Endodermal cell (in vitro differentiated cells): ENCODE data around the gene GSAP. TPM values are rescaled to one million over a fixed set of nuclear protein-coding genes. Genes with fewer than 3 reads are reported as not detected.

Source experiments
- DNase-seq: peaks from one replicate; pipeline ENCODE4 v3.0.0-alpha.2; 2017
- H3K27ac ChIP-seq: 2 replicates; pipeline ENCODE4 v1.5.1; 2013; ENCODE audit warnings: mild to moderate bottlenecking, low read depth, low read length, moderate library complexity
- H3K27me3 ChIP-seq: 2 replicates; pipeline ENCODE4 v1.6.1; 2013; ENCODE audit warnings: mild to moderate bottlenecking, low read length, moderate library complexity; ENCODE audit not compliant: insufficient read depth, control insufficient read depth, poor library complexity, severe bottlenecking
- H3K36me3 ChIP-seq: 2 replicates; pipeline ENCODE4 v1.7.0; 2013; ENCODE audit warnings: mild to moderate bottlenecking, low read length, moderate library complexity; ENCODE audit not compliant: control insufficient read depth, insufficient read depth
- H3K4me1 ChIP-seq: one replicate; pipeline ENCODE4 v1.7.0; 2013; ENCODE audit warnings: low read length; ENCODE audit not compliant: control insufficient read depth, insufficient read depth
- H3K4me3 ChIP-seq: 2 replicates; pipeline ENCODE4 v1.5.1; 2013; ENCODE audit warnings: mild to moderate bottlenecking, low read length, moderate library complexity
- H3K9ac ChIP-seq: 2 replicates; pipeline ENCODE4 v1.6.1; 2013; ENCODE audit warnings: mild to moderate bottlenecking, low read length, moderate library complexity; ENCODE audit not compliant: poor library complexity, severe bottlenecking; ENCODE audit errors: extremely low read depth
- H3K9me3 ChIP-seq: 2 replicates; pipeline ENCODE4 v1.6.1; 2013; ENCODE audit warnings: mild to moderate bottlenecking, low read length, moderate library complexity; ENCODE audit not compliant: control insufficient read depth
- H3K27ac Mint-ChIP-seq: 2 replicates; pipeline ENCODE4 v1.8.0; 2020; ENCODE audit warnings: mixed read lengths
- H3K27me3 Mint-ChIP-seq: 2 replicates; pipeline ENCODE4 v1.8.0; 2021; ENCODE audit warnings: mild to moderate bottlenecking, mixed read lengths; ENCODE audit not compliant: insufficient read depth
- H3K36me3 Mint-ChIP-seq: 2 replicates; pipeline ENCODE4 v1.8.0; 2020; ENCODE audit warnings: low read depth, mixed read lengths
- H3K4me1 Mint-ChIP-seq: 2 replicates; pipeline ENCODE4 v1.8.0; 2020; ENCODE audit warnings: mixed read lengths
- H3K4me3 Mint-ChIP-seq: 2 replicates; pipeline ENCODE4 v1.8.0; 2020; ENCODE audit warnings: mild to moderate bottlenecking, moderate library complexity, mixed read lengths
- H3K9me3 Mint-ChIP-seq: 2 replicates; pipeline ENCODE4 v1.8.0; 2020; ENCODE audit warnings: mild to moderate bottlenecking, mixed read lengths
- WGBS, 2 experiments: methylation state at CpG; one replicate each; pipeline versions ENCODE4 v1.1.5 to v1.1.7; 2013; ENCODE audit warnings: missing lambda C conversion rate in 2 of 2, mixed read lengths in 1 of 2; ENCODE audit not compliant: insufficient coverage in 1 of 2, insufficient read length in 1 of 2; 5-methylcytosine and 5-hydroxymethylcytosine counted together
- total RNA-seq, 2 donors: library from RNA; stranded (reverse); fragmentation: NEBNext Ultra II Directional in 1 of 2; extraction: Animal tissue kit (Norgen Biotek cat#: 25700) in 1 of 2; gene quantifications; 2 replicates in 1 of 2; 3 replicates in 1 of 2; pipeline ENCODE4 v1.2.1, GENCODE V29; 2021
- TF ChIP-seq, protein P1 (sequence below): fragments of 200-600 bp; sonication (generic); conservative IDR thresholded peaks from 2 replicates; pipeline ENCODE4 v1.5.0; 2021; ENCODE audit warnings: antibody characterized with exemption, mild to moderate bottlenecking

GSAP gene
- total RNA-seq, 2 donors from 2014 or later = 0.82 to 0.90 TPM

DNA sequence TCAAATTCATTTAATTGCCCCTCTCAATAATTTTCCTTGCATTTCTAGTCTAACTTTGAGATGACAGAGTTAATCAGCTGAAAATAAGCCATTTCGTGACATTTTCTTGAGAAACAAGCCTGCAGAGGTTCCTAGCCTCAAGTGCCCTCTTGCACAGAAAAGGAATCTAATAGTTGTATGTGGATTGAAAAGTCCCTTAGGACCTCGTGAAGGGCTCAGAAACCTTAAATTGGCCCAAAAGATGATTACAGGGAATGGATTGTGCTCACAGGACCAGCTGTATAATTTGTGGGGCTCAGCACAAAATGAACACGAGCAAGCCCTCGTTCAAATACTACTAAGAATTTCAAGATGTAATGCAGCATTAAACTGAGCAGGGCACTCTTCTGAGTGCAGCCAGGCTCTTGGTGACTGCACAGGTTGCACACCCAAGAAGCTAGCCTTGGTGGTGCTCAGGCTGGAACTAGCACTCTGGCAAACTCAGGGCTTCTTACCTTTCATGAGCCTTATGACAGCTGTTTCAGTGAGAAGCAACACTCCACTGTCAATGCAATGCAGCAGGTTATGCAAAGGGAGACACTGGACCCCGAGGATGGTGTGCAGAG is 102.2 kb downstream of the GSAP start:
- WGBS, 2 experiments = 85 to 93% methylated on average over 4 to 5 of the region's 5 CpGs
- TF ChIP-seq, protein P1, sequence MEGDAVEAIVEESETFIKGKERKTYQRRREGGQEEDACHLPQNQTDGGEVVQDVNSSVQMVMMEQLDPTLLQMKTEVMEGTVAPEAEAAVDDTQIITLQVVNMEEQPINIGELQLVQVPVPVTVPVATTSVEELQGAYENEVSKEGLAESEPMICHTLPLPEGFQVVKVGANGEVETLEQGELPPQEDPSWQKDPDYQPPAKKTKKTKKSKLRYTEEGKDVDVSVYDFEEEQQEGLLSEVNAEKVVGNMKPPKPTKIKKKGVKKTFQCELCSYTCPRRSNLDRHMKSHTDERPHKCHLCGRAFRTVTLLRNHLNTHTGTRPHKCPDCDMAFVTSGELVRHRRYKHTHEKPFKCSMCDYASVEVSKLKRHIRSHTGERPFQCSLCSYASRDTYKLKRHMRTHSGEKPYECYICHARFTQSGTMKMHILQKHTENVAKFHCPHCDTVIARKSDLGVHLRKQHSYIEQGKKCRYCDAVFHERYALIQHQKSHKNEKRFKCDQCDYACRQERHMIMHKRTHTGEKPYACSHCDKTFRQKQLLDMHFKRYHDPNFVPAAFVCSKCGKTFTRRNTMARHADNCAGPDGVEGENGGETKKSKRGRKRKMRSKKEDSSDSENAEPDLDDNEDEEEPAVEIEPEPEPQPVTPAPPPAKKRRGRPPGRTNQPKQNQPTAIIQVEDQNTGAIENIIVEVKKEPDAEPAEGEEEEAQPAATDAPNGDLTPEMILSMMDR = no peak
- H3K4me1 Mint-ChIP-seq = peaks cover 6% of the 10 kb centered on the region
- Histone ChIP-seq H3K27ac (no peak overlapping the region), H3K9me3 (no peaks in the 10 kb centered on the region), H3K36me3 (no peaks in the 10 kb centered on the region), H3K27me3 (no peaks in the 10 kb centered on the region), H3K4me1 (no peaks in the 10 kb centered on the region), H3K9ac (no peak overlapping the region), H3K4me3 (no peak overlapping the region)
- H3K27me3 Mint-ChIP-seq = no peaks in the 10 kb centered on the region
- no peak overlapping the region for H3K4me3 Mint-ChIP-seq
- no peaks in the 10 kb centered on the region for H3K9me3 Mint-ChIP-seq
- H3K36me3 Mint-ChIP-seq = no peaks in the 10 kb centered on the region
- no peak for DNase-seq
- H3K27ac Mint-ChIP-seq = no peak overlapping the region

- Mint-ChIP-seq H3K4me3 (no peak overlapping the region), H3K27ac (no peak overlapping the region), H3K9me3 (no peaks in the 10 kb centered on the region), H3K27me3 (no peaks in the 10 kb centered on the region), H3K4me1 (peaks cover 6% of the 10 kb centered on the region), H3K36me3 (no peaks in the 10 kb centered on the region)
- no peak overlapping the region for H3K9ac ChIP-seq
- H3K4me3 ChIP-seq = no peak overlapping the region
- TF ChIP-seq, protein P1 = no peak
- no peak for DNase-seq
- H3K36me3 ChIP-seq = no peaks in the 10 kb centered on the region
- WGBS, 2 experiments = 85 to 100% methylated on average over 1 to 2 of the region's 2 CpGs
- H3K27ac ChIP-seq = no peak overlapping the region
- H3K27me3 ChIP-seq = no peaks in the 10 kb centered on the region
- H3K9me3 ChIP-seq = no peaks in the 10 kb centered on the region
- no peaks in the 10 kb centered on the region for H3K4me1 ChIP-seq
Measured at GRCh38 chr7:77313085-77313484, 103.1 kb downstream of the GSAP start.

GRCh38 chr7:77310982-77311381 is 105.2 kb downstream of the GSAP start:
- TF ChIP-seq, protein P1 = no peak
- Histone ChIP-seq H3K36me3 (no peaks in the 10 kb centered on the region), H3K27ac (no peak overlapping the region), H3K9ac (no peak overlapping the region), H3K4me1 (no peaks in the 10 kb centered on the region), H3K9me3 (peaks cover under 1% of the 10 kb centered on the region), H3K27me3 (no peaks in the 10 kb centered on the region), H3K4me3 (no peak overlapping the region)
- H3K27me3 Mint-ChIP-seq = no peaks in the 10 kb centered on the region
- H3K9me3 Mint-ChIP-seq = peaks cover 3% of the 10 kb centered on the region
- no peaks in the 10 kb centered on the region for H3K36me3 Mint-ChIP-seq
- DNase-seq = no peak
- H3K4me1 Mint-ChIP-seq = peaks cover 14% of the 10 kb centered on the region
- H3K27ac Mint-ChIP-seq = no peak overlapping the region
- WGBS, 2 experiments = 96 to 100% methylated on average over 1 to 5 of the region's 5 CpGs
- H3K4me3 Mint-ChIP-seq = no peak overlapping the region
